Gastroesophageal sphincter (tissue), 4 donors: ENCODE results near the gene SPTLC1. TPM values are rescaled to one million over a fixed set of nuclear protein-coding genes. Genes with fewer than 3 reads are reported as not detected.

ENCODE experiments used
- ATAC-seq: fragments of 150-250 bp; one replicate; pipeline ENCODE4 v1.9.1; 2016; ENCODE audit warnings: mild to moderate bottlenecking, moderate library complexity
- H3K27ac ChIP-seq, 4 donors: fragments of 200-600 bp; sonication (generic) in 3 of 4; 1 replicate in 3 of 4; 2 replicates in 1 of 4; pipeline ENCODE4 v1.5.1; 2016 to 2019
- H3K27me3 ChIP-seq: fragments of 200-600 bp; sonication (generic); one replicate; pipeline ENCODE4 v1.5.1; 2019
- H3K36me3 ChIP-seq, 2 donors: fragments of 200-600 bp; sonication (generic); one replicate each; pipeline ENCODE4 v1.5.1; 2019; ENCODE audit warnings: control low read depth in 1 of 2
- H3K4me1 ChIP-seq, 3 donors: fragments of 200-600 bp; sonication (generic); 1 replicate in 2 of 3; 2 replicates in 1 of 3; pipeline ENCODE4 v1.5.1; 2016 to 2019; ENCODE audit warnings: control low read depth in 2 of 3
- H3K4me3 ChIP-seq, 2 donors: fragments of 200-600 bp; sonication (generic); one replicate each; pipeline ENCODE4 v1.5.1; 2019; ENCODE audit warnings: mild to moderate bottlenecking in 1 of 2, moderate library complexity in 1 of 2
- H3K9me3 ChIP-seq, 3 donors: fragments of 200-600 bp; sonication (generic); one replicate each; pipeline ENCODE4 v1.5.1; 2017 to 2019; ENCODE audit warnings: control low read depth in 2 of 3
- CTCF ChIP-seq, 4 experiments: fragments of 200-600 bp in 2 of 4; fragments of 450-650 bp in 2 of 4; sonication (generic) in 1 of 4; IDR thresholded peaks; one replicate each; pipeline ENCODE4 v1.5.1; 2017 to 2019; ENCODE audit warnings: antibody characterized with exemption in 4 of 4, mild to moderate bottlenecking in 2 of 4, moderate library complexity in 2 of 4
- EP300 ChIP-seq: sonication (generic); formaldehyde crosslinking; IDR thresholded peaks from one replicate; pipeline ENCODE4 v1.6.1; 2017; ENCODE audit warnings: antibody characterized with exemption, mild to moderate bottlenecking
- POLR2A ChIP-seq, 2 donors: fragments of 450-650 bp; IDR thresholded peaks; one replicate each; pipeline ENCODE4 v1.6.1; 2017; ENCODE audit warnings: antibody characterized with exemption in 2 of 2, mild to moderate bottlenecking in 2 of 2, moderate library complexity in 1 of 2
- POLR2AphosphoS5 ChIP-seq: sonication (generic); formaldehyde crosslinking; IDR thresholded peaks from one replicate; pipeline ENCODE4 v1.6.1; 2017; ENCODE audit warnings: antibody characterized with exemption
- WGBS, 2 donors: methylation state at CpG; one replicate each; pipeline ENCODE4 v1.1.5; 2018; ENCODE audit warnings: low coverage in 1 of 2; 5-methylcytosine and 5-hydroxymethylcytosine counted together
- total RNA-seq, 4 donors: library from RNA; depleted of rRNA; stranded (reverse); fragments of >200 nt; gene quantifications; one replicate each; pipeline ENCODE4 v1.1.0, GENCODE V29; 2016

Gene SPTLC1
- total RNA-seq, 4 donors from 2014 or later, result 56.0 to 73.9 (median 64.0) TPM

DNA sequence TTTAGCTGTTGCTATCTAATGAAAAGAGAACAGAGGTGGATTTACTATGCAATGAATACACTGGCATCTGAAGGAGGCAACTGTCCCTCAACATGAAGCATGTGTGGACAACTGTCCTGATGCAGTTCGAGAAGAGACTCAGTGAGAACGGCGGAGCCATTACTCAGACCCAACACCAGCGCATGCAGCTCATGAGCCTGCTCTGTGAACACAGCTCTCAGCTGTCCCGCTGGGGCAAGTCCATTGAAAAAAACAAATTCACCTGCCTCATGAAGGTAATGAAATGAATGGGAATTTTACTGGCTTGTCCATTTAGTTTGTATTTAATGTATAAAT lies 78.8 kb downstream of the SPTLC1 start:
- no peaks in the 10 kb centered on the region for H3K27me3 ChIP-seq
- no peak overlapping the region for H3K4me3 ChIP-seq
- H3K9me3 ChIP-seq, result peaks cover 0 to 1% (median 0%) of the 10 kb centered on the region in 3 donors
- peak overlapping the region; percentile 75 to 85 (median 80) for H3K27ac ChIP-seq
- TF ChIP-seq POLR2A (IDR thresholded peaks at IDR 0.05) (no peak), POLR2AphosphoS5 (no peak), CTCF (IDR thresholded peaks at IDR 0.05) (no peak), EP300 (no peak)
- peaks cover 0 to 62% of the 10 kb centered on the region in 2 donors for H3K36me3 ChIP-seq
- peak; percentile 16 for ATAC-seq
- WGBS, 2 donors, result 47 to 100% methylated on average over 1 to 5 of the region's 5 CpGs
- peaks cover 11 to 51% (median 16%) of the 10 kb centered on the region in 3 donors for H3K4me1 ChIP-seq

DNA sequence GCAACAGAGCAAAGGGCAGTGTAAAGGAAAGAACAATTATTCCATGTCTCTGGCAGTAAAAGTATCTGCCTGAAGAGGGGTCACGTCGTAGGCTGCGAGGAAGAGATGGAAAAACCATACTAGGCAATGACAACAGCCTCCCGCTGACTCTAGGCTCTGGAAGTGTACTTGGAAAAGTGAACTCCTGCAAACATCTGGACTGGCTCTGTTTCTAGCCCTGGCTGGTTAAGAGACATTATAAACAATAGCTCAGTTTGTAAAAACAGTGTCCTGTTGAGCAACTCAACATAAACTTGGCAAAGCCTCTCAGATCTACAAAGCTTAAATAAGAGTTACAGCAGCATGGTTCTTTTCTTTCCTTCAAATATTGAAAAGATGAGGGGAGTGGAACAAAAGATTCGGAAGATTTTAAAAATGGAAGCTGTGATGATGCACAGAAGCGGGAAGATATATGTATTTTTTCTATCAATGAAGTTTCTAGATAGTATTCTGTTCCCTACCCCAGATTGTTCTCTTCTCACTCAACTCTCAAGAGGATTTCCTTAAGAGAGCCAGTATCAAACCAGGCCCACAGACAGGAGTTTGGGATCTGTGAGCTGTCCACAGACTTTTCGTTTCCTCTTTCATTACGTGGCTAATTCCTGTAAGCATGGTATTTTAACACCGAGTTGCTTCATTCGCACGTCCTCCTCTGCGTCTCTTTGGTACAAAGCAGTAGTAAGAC lies 79.4 kb downstream of the SPTLC1 start:
- no peak overlapping the region for H3K4me3 ChIP-seq
- peak; percentile 92 for ATAC-seq
- 26 to 30% methylated on average over 12 of the region's 12 CpGs for WGBS, 2 donors
- H3K9me3 ChIP-seq, result no peaks in the 10 kb centered on the region
- H3K4me1 ChIP-seq, result peaks cover 11 to 51% (median 16%) of the 10 kb centered on the region in 3 donors
- no peaks in the 10 kb centered on the region for H3K27me3 ChIP-seq
- peak overlapping the region; percentile 75 to 85 (median 80) for H3K27ac ChIP-seq
- H3K36me3 ChIP-seq, result peaks cover 0 to 66% of the 10 kb centered on the region in 2 donors
- TF ChIP-seq EP300 (no peak), POLR2AphosphoS5 (peak; percentile 80), CTCF (IDR thresholded peaks at IDR 0.05) (no peak)

DNA sequence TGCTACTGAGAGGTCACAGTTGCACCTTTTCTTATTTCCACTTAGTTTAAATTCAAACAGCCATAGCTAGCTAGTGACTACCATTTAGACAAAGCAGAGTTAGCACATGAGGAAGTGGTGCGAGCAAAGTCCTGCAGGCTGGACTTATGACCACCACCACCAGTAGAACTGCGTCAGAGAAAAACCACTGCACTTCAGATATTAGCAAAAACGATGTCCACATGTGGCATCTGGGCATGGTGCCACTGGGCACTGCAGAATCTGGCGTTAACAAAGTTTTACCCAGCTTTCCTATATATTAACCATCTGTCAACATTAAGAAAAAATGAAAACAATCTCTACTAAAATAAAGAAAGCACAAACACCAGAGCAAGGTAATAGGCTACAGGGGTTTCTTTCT lies 80.1 kb downstream of the SPTLC1 start:
- H3K9me3 ChIP-seq, result no peaks in the 10 kb centered on the region
- no peaks in the 10 kb centered on the region for H3K27me3 ChIP-seq
- H3K4me1 ChIP-seq, result peaks cover 11 to 51% (median 16%) of the 10 kb centered on the region in 3 donors
- ATAC-seq, result no peak
- WGBS, 2 donors, result 35 to 51% methylated on average over 3 to 4 of the region's 4 CpGs
- H3K27ac ChIP-seq, result peak overlapping the region; percentile 75 to 85 (median 80)
- TF ChIP-seq POLR2A (IDR thresholded peaks at IDR 0.05), result no peak
- TF ChIP-seq EP300, result no peak
- TF ChIP-seq CTCF (IDR thresholded peaks at IDR 0.05), result no peak
- TF ChIP-seq POLR2AphosphoS5, result no peak
- peaks cover 0 to 70% of the 10 kb centered on the region in 2 donors for H3K36me3 ChIP-seq
- no peak overlapping the region for H3K4me3 ChIP-seq

- no peak overlapping the region for H3K4me3 ChIP-seq
- 89 to 100% methylated on average over 2 to 4 of the region's 5 CpGs for WGBS, 2 donors
- H3K4me1 ChIP-seq, result peaks cover 11 to 49% (median 16%) of the 10 kb centered on the region in 3 donors
- no peak for ATAC-seq
- TF ChIP-seq CTCF (IDR thresholded peaks at IDR 0.05) (no peak), POLR2AphosphoS5 (no peak), POLR2A (IDR thresholded peaks at IDR 0.05) (no peak), EP300 (no peak)
- no peaks in the 10 kb centered on the region for H3K9me3 ChIP-seq
- peaks cover 0 to 71% of the 10 kb centered on the region in 2 donors for H3K36me3 ChIP-seq
- no peak overlapping the region for H3K27ac ChIP-seq
- no peaks in the 10 kb centered on the region for H3K27me3 ChIP-seq
These were observed 81.2 kb downstream of the SPTLC1 start for GRCh38 chr9:92033991-92034390.

GRCh38 chr9:92033307-92033706 lies 81.9 kb downstream of the SPTLC1 start:
- Histone ChIP-seq H3K27ac (no peak overlapping the region), H3K9me3 (no peaks in the 10 kb centered on the region), H3K4me3 (no peak overlapping the region), H3K27me3 (no peaks in the 10 kb centered on the region), H3K4me1 (peaks cover 11 to 42% (median 14%) of the 10 kb centered on the region in 3 donors), H3K36me3 (peaks cover 0 to 67% of the 10 kb centered on the region in 2 donors)
- 100% methylated on average over 4 to 5 of the region's 5 CpGs for WGBS, 2 donors
- TF ChIP-seq POLR2AphosphoS5 (no peak), CTCF (IDR thresholded peaks at IDR 0.05) (no peak), POLR2A (IDR thresholded peaks at IDR 0.05) (no peak), EP300 (no peak)
- no peak for ATAC-seq
